DND-41 (cell line): Measurements from ENCODE around the gene C10orf120.

Experiments
- ATAC-seq: fragments of 200-7000 bp; cut with Tn5 transposase; 3 replicates; pipeline ENCODE4 v1.9.1; 2021; ENCODE audit warnings: low read depth; ENCODE audit not compliant: insufficient read depth
- DNase-seq: peaks from one replicate; pipeline ENCODE4 v3.0.0-alpha.2; 2020
- H2AFZ ChIP-seq: 2 replicates; pipeline ENCODE4 v1.6.0; 2012; ENCODE audit warnings: low read depth, low read length
- H3K27ac ChIP-seq: 2 replicates; pipeline ENCODE4 v1.5.1; 2012; ENCODE audit warnings: low read length, inconsistent platforms
- H3K27me3 ChIP-seq: fragments of 200-600 bp; sonication (generic); 2 replicates; pipeline ENCODE4 v1.6.0; 2012; ENCODE audit warnings: low read length, mild to moderate bottlenecking, inconsistent platforms; ENCODE audit not compliant: insufficient read depth, poor library complexity
- H3K36me3 ChIP-seq: 2 replicates; pipeline ENCODE4 v1.5.1; 2012; ENCODE audit warnings: low read length, inconsistent platforms; ENCODE audit not compliant: insufficient read depth
- H3K4me1 ChIP-seq: 2 replicates; pipeline ENCODE4 v1.5.1; 2012; ENCODE audit warnings: mild to moderate bottlenecking, low read length; ENCODE audit not compliant: insufficient read depth
- H3K4me2 ChIP-seq: 2 replicates; pipeline ENCODE4 v1.6.0; 2012; ENCODE audit warnings: mild to moderate bottlenecking, moderate library complexity, low read length, inconsistent platforms; ENCODE audit not compliant: insufficient read depth
- H3K4me3 ChIP-seq, 2 experiments: fragments of 200-600 bp in 1 of 2; shearing (Covaris generic) in 1 of 2; 2 replicates each; pipeline ENCODE4 v1.5.1; 2012 to 2016; ENCODE audit warnings: inconsistent platforms in 2 of 2, low read length in 2 of 2, mild to moderate bottlenecking in 2 of 2, low read depth in 1 of 2, moderate library complexity in 1 of 2
- H3K79me2 ChIP-seq: 2 replicates; pipeline ENCODE4 v1.6.0; 2012; ENCODE audit warnings: low read length, inconsistent platforms; ENCODE audit not compliant: insufficient read depth
- H3K9ac ChIP-seq: 2 replicates; pipeline ENCODE4 v1.6.0; 2012; ENCODE audit warnings: low read depth, mild to moderate bottlenecking, inconsistent platforms, low read length, moderate library complexity
- H3K9me3 ChIP-seq: 2 replicates; pipeline ENCODE4 v1.5.1; 2012; ENCODE audit warnings: low read length, moderate library complexity, mild to moderate bottlenecking, inconsistent platforms; ENCODE audit not compliant: insufficient read depth, severe bottlenecking
- H4K20me1 ChIP-seq: 2 replicates; pipeline ENCODE4 v1.6.0; 2012; ENCODE audit warnings: low read length; ENCODE audit not compliant: insufficient read depth
- EZH2 ChIP-seq: IDR thresholded peaks from 3 replicates; pipeline ENCODE4 v1.6.1; 2012; ENCODE audit warnings: borderline replicate concordance, low read depth, mild to moderate bottlenecking, moderate library complexity, low read length, inconsistent platforms; ENCODE audit not compliant: severe bottlenecking
- TF ChIP-seq, protein P1 (sequence below): IDR thresholded peaks from 2 replicates; pipeline ENCODE4 v1.5.1; 2012; ENCODE audit warnings: borderline replicate concordance, low read length, moderate library complexity, mild to moderate bottlenecking; ENCODE audit not compliant: poor library complexity, severe bottlenecking; ENCODE audit errors: extremely low read depth

C10orf120 gene

DNA sequence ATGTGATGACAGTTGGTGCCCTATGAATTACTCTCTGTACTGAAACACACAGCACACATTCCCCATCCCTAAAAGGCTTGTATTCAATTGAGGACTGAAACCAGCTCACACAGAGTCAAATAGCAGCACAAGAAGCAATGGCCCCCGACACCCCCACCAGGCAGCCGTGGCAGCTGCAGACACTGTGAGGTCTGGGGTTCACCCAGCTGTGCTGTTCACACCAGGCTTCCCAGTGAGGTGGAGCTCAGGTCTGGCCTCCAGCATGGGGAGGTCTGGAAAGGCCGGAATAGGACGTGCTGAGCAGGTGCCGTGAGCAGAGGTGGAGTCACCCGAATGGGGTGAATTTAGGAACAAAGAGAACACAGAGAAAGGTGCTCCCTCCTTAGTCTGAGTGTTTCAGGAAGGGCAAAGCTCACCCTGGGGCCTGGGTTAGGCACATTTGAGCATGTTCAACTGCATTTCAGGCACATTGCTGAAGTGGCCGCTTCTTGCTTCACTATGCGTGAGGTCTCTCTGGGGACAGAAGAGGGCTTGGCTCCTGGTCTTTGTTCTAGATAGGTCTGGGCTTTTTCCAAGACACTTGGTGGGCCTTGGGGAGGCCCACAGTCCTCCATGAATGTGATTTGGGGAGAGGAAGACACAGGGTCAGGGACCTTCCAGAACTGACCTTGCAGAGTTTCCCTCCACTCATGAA lies 41.1 kb downstream of the C10orf120 start:
- no peak overlapping the region for H3K4me3 ChIP-seq
- no peak for ATAC-seq
- H3K27ac ChIP-seq, result no peak overlapping the region
- no peaks in the 10 kb centered on the region for H3K4me1 ChIP-seq
- H4K20me1 ChIP-seq, result no peaks in the 10 kb centered on the region
- no peaks in the 10 kb centered on the region for H3K9me3 ChIP-seq
- no peak overlapping the region for H3K9ac ChIP-seq
- TF ChIP-seq EZH2, result no peak
- TF ChIP-seq, protein P1, sequence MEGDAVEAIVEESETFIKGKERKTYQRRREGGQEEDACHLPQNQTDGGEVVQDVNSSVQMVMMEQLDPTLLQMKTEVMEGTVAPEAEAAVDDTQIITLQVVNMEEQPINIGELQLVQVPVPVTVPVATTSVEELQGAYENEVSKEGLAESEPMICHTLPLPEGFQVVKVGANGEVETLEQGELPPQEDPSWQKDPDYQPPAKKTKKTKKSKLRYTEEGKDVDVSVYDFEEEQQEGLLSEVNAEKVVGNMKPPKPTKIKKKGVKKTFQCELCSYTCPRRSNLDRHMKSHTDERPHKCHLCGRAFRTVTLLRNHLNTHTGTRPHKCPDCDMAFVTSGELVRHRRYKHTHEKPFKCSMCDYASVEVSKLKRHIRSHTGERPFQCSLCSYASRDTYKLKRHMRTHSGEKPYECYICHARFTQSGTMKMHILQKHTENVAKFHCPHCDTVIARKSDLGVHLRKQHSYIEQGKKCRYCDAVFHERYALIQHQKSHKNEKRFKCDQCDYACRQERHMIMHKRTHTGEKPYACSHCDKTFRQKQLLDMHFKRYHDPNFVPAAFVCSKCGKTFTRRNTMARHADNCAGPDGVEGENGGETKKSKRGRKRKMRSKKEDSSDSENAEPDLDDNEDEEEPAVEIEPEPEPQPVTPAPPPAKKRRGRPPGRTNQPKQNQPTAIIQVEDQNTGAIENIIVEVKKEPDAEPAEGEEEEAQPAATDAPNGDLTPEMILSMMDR, result no peak
- no peaks in the 10 kb centered on the region for H3K79me2 ChIP-seq
- H3K27me3 ChIP-seq, result no peaks in the 10 kb centered on the region
- no peak overlapping the region for H2AFZ ChIP-seq
- DNase-seq, result no peak
- H3K4me2 ChIP-seq, result no peak overlapping the region
- no peaks in the 10 kb centered on the region for H3K36me3 ChIP-seq

DNA sequence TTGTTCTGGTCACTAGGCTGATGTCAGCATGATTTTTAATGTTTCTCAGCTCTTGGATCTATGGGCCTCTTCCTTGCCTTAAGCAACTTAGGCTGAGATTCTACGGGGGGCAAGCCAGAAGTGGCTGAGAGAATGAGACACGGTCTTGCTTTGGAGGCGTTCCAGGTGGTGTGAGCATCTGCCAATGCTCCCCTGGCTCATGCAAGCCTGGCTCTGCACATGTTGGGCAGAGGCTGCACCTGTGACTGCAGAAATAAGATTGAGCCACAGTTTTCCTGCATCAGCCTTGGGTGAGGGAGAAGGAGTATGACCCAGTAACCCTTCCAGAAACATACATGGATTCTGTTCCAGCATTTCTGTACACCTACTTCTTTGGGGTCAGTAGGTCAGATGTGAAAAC lies 41.9 kb downstream of the C10orf120 start:
- DNase-seq (no peak), ATAC-seq (no peak)
- Histone ChIP-seq H3K27me3 (no peaks in the 10 kb centered on the region), H4K20me1 (no peaks in the 10 kb centered on the region), H3K4me2 (no peak overlapping the region), H3K27ac (no peak overlapping the region), H3K79me2 (no peaks in the 10 kb centered on the region), H3K9me3 (no peaks in the 10 kb centered on the region), H3K4me1 (no peaks in the 10 kb centered on the region), H3K36me3 (no peaks in the 10 kb centered on the region), H3K4me3 (no peak overlapping the region), H3K9ac (no peak overlapping the region), H2AFZ (no peak overlapping the region)
- no peak for TF ChIP-seq EZH2
- TF ChIP-seq, protein P1, result no peak

DNA sequence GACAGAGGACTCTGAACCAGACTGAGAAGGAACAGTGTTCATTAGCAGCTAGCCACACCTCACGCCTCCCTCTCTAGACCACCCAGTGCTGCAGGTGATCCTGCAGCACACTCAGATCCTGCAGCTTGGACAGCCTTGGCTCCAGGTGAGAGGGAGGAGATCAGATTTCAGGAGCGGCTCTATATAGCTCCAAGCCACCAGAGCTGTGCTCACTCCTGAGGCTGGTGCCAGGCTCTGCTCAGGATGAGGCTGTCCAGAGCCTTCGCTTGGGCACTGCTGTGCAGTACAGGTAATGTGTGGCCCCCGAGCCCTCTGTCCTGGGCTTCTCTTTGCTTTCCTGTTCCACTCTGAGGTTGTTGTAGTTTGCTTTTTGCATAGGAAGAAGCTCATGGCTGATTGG lies 42.4 kb downstream of the C10orf120 start:
- no peak for ATAC-seq
- TF ChIP-seq, protein P1, result no peak
- TF ChIP-seq EZH2, result no peak
- no peak overlapping the region for H2AFZ ChIP-seq
- no peaks in the 10 kb centered on the region for H3K27me3 ChIP-seq
- no peak for DNase-seq
- no peaks in the 10 kb centered on the region for H3K36me3 ChIP-seq
- H3K9me3 ChIP-seq, result no peaks in the 10 kb centered on the region
- no peak overlapping the region for H3K4me3 ChIP-seq
- no peaks in the 10 kb centered on the region for H3K4me1 ChIP-seq
- no peak overlapping the region for H3K4me2 ChIP-seq
- H4K20me1 ChIP-seq, result no peaks in the 10 kb centered on the region
- no peaks in the 10 kb centered on the region for H3K79me2 ChIP-seq
- H3K9ac ChIP-seq, result no peak overlapping the region
- no peak overlapping the region for H3K27ac ChIP-seq
